RKO (cell line): ENCODE measurements around the gene MGA.

ENCODE experiments used
- DNase-seq: peaks from one replicate; pipeline ENCODE4 v3.0.0-alpha.2; 2016; ENCODE audit warnings: low spot score

Gene MGA

DNA sequence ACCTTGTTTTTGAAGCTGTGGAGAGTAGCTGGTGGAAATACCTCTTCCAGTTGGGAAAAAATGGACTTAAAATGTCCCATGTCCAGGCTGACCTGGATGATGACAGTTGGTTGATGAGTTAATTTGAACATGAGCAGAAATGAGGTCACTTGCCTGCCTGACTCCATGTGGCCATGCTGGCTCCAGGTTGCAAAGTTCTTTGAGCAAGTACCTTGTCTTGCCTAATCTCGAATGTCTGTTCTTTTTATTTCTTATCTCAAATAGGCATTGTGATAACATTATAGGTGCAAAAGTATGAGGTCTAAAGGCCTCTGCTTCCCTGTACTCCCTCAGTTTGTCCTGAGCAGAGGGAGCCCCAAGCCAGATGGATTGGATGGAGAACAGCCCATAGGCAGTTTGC, 123.1 kb downstream of the MGA start:
- no peak for DNase-seq

DNA sequence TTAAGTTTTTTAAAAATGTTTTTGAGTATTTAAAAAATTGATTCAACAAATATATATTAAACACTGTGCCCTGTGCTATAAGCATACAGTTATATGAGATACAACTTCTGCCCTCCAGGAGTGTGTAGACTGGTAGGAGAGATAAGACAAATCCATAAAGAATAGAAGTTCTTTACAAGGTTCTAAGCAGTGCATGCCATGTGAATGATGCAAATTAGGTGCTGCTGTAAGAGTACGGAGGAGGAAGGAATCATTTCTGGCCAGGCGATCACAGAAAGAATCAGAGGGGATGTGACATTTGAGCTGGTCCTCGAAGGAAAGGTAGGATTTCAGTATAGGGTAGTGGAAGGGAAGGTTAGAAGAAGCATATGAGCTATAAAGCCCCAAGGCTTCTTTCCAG, 128.1 kb downstream of the MGA start:
- no peak for DNase-seq

DNA sequence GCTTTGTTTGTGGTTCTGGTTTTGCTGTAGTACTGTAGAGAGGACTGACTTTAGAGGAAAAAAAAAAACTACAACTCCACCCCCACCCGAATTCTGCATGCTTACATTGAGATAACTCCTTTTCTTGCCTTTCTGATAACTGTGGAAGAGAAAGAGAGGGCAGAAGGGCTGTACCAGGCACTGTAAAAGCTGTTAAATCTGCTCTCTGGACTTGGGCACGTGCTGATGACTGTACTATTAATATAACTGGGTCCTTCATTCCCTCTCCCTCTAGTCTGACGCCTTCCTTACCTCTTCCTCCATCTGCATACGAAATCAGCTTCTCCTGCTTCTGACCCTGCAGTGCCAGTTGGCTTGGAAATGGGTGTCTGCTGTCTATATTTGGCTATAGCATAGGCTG, 129.0 kb downstream of the MGA start:
- DNase-seq, result no peak

DNA sequence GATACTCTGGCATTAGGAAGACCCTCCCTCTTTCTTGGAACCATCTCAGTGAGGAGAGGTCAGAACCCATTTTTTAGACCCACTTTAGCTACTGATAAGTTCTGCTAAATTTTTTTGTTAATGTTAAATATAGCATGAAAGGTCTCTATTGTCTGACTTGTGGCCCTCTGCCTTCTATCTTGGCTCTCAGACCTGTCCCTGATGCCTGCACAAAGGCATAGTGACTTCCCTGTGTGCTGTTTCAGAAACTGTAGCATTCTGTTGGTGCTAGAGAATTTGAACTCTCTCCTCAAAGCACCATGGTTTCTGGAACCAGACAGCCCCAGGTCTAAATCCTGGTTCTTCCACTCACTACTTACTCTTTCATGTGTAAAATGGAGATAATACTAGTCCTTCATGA, 129.5 kb downstream of the MGA start:
- no peak for DNase-seq

DNA sequence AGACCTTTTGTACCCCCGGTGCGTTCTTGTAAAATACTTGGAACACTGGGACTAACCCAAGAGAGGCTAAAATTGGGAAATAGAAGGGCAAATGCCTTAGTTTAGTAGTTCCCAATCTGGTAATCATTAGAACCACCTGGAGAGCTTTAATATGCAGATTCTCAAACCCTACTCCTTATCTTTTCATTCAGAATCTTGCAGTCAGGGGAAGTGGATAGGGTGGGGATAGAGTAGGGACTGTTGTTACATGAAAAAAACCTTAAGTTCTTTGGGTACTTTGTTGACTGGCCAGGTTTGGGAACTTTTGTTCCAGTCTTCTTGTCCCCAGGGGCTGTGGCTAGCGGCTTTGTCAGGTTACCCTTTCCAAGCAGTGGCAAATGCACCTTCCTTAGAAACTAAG, 130.0 kb downstream of the MGA start:
- no peak for DNase-seq

GRCh38 chr15:41790756-41791546, 130.7 kb downstream of the MGA start:
- DNase-seq, result no peak

DNA sequence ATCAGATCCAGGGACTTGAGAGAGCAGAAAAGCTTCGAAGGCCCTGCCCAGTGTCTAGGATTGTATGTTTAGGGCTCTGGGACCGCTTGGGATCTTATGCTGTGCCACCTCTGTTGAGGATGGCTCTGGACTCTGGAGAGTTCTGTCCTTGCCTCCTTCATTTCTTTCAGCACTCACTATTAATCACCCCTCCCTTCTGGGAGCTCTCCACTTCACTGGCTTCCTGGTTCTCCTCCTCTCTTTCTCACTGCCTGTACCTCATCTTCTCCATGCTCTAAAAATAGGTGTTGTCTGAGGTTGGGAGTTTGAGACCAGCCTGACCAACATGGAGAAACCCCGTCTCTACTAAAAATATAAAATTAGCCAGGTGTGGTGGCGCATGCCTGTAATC, 131.3 kb downstream of the MGA start:
- no peak for DNase-seq

DNA sequence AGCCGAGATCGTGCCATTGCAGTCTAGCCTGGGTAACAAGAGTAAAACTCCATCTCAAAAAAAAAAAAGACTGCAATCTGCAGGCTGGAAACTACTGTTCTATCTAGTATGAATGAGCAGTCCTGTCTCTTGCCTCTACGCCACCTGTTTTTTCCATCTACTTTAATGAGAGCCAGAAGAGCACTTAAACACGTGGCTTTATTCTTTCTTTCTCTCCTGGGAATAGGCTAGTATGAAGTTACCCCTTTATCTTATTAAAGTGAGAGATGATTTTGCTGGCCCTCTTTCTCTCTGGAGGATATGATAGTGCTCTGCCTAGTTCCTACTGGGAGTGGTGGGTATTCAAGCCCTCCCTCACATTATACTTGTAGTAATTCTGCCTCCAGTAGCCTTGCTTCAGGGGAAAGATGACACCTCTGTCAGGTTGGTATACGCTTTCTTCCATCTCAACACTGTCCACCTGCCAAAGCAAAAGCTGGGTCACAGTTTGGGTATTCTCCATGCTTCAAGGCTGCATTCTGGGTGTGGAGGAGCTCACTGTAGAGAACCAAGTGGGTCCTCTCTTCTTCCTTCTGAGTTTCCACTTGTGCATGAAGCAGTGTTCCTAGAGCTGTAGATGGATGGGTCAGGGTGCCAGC, 131.9 kb downstream of the MGA start:
- DNase-seq, result no peak

DNA sequence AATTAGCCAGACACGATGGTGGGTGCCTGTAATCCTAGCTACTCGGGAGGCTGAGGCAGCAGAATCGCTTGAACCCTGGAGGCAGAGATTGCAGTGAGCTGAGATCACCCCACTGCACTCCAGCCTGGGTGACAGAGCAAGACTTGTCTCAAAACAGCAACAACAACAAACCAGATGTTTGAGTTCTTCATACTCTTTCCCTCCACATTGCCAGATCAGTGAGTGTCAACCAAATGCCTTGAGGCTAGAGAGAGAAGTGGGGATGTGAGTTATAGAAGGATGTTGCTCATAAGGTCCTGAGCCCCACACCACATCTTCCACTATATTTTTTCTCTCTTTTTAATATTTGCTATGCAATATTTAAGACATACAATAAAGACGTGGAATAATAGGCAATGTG, 133.9 kb downstream of the MGA start:
- DNase-seq, result no peak

DNA sequence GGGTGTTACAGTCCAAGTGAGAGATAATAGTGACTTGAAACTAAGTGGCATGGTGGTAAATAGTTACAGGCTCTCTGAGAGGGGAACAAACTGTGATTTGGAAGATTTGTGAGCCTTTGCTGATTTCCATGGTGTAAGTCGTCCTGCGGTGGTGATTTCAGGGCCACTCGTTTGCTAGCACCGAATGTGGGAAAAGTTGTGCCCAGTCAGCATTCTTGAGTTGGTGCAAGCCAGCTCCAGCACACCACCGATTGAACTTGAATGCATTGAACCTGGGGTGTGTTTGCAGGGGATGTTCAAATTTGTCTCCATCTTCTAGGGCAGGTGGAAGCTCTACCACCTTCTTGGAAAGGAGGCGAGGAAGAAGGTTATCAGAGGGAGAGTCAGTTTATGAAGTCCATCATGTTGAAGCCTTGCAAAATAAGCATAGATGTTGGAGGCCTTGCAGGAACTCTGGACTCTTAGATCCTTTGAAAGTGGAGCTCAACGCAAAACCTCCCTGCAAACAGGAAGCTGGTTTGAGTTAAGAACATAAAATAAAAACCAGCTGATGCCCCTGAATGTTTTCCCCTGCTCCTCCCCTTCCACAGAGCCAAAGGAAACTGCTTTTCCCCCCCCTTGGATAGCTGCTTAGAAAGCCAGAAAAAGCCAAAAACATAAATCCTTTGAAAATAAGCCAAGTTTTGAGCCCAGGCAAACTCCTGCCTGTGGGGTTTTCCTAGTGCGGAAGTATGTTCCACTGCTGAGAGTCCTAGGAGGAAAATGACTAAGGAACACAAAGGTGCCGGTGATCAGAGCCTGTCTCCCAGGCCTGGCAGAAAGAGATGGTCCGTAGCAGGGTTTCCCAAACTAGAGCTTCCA, 136.0 kb downstream of the MGA start:
- DNase-seq, result no peak

DNA sequence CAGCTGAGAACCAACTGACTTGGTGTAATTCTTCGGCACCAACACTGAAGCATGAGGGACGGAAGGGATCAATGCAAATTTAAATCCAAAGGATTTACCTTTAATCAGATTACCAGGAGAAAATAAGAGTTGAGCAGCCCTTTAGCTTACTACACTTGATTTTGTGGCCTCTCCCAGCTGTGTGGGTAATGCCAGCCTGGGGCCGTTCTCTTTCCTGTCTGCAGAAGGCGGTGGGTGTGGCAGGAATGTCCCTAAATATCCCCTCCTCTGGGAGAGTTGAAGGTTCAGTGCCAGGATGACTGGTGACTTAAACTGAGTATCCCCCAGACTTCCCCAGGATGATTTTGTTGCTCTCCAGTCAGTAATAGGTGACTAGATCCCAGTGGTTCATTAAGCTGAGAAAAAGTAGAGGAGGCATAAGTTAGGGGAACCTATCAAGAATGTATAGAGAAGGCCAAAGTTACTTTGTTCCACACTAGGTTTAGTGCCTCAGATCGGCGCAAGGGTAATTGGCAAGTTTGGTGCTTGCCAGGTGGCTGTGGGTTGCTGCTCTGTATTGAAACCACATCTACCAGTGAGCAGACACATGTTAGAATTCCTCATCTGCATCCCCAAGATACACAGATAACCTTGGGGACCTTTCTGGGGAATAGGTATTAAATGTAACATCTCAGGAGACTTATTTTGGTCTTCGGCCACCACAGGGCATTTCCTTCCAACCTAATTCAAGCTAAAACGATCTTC, 137.2 kb downstream of the MGA start:
- no peak for DNase-seq

- DNase-seq, result no peak
These were observed 138.6 kb downstream of the MGA start for GRCh38 chr15:41798607-41799487.

- DNase-seq, result no peak
These were observed 139.2 kb downstream of the MGA start for GRCh38 chr15:41799488-41799805.

DNA sequence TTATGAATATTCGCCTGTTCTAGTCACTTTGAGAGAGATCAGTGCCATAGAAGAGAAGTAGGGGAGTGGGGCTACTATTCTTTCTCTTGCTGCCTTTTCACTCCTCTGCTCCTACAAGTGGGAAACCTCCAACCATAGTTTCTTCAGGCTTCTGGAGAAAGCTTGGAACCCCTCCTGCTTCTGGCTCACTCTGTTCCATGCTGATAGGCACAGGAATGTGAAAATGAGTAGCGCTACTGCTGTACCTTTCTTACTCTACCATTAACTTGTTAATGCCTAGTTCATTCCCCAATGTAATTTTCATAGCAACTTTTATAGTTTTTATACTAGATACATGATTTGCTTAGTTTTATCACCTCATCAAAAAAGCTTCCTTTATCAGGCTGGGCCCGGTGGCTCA, 141.0 kb downstream of the MGA start:
- DNase-seq, result no peak

GRCh38 chr15:41801850-41802455, 141.7 kb downstream of the MGA start:
- DNase-seq, result peak; percentile 62

DNA sequence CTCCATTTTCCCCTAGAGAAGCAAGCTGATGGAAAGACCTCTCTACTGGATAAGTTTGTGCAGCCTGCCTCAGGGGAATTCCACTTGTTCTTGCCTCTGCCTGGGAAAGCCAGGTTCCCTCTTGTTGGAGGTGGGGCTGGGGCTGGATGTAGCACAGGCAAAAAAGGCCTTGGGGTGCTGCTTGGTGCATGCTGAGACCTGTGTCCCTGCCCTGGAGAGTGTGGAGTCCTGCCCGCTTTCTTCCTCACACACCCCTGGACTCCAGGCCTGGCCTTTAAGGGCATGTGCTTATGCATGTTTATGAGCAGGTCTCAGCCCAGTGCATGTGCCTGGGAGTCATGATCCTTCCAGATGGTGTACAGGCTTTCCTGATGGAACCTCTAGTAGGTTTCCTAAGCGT, 144.2 kb downstream of the MGA start:
- no peak for DNase-seq

GRCh38 chr15:41804916-41805666, 144.9 kb downstream of the MGA start:
- DNase-seq, result no peak

GRCh38 chr15:41805711-41806110, 145.5 kb downstream of the MGA start:
- no peak for DNase-seq

DNA sequence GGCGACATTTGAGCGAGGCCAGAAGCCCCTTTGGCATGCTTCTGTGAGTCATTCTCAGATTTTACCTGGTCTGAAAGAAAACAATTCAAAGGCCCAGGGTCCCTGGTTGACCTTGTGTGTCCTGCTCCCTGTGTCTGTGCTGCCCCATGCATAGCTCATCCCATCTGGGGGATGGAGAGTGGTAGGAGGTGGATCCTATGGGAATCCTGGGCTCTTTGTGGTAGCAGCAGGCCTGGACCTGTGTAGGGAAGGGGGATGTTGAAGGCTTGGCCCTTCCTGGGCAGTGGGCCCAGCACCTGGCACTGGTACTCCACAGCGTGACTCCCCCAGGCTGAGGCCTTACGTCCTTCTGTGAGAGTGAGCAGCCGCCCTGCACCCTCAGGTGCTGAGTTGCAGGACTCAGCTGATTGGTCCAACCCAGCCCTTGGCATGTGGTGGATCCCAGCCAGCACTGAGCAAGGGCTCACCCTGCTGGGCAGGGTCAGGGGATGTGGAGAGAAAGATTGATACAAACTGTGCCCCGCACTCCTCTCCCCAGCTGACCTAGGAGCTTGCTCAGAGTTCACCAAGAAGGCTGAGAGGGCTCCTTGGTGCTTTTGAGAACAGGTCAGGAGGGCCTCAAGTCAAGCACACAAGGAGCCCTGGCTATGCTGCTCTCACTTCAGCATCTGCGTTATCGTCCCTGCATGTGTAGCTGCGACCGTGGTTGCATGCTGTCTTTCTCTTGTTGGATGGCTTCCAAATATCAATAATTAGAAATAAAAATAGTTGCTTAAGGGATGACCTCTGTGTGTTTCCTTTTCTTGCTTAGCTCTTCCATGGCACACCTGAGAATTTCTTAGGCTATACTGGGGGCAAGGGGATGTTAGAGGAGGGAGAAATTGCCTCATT, 146.3 kb downstream of the MGA start:
- no peak for DNase-seq
